Kidney tubule cell (primary cell): ENCODE results near the gene QDPR.

Source experiments
- DNase-seq: peaks from one replicate; pipeline ENCODE4 v3.0.0-alpha.2; 2018; ENCODE audit warnings: low spot score

Gene QDPR

GRCh38 chr4:17528551-17529165, 16.8 kb upstream of the QDPR start:
- DNase-seq = no peak

GRCh38 chr4:17526695-17527477, 15.0 kb upstream of the QDPR start:
- no peak for DNase-seq

GRCh38 chr4:17523662-17524061, 11.8 kb upstream of the QDPR start:
- DNase-seq = no peak

GRCh38 chr4:17521595-17521994, 9.7 kb upstream of the QDPR start:
- no peak for DNase-seq

GRCh38 chr4:17517664-17518063, 5.8 kb upstream of the QDPR start:
- DNase-seq = no peak

- no peak for DNase-seq
These were observed 5.1 kb upstream of the QDPR start for GRCh38 chr4:17516980-17517379.

- no peak for DNase-seq
These were observed 3.8 kb upstream of the QDPR start for GRCh38 chr4:17515445-17516407.

- no peak for DNase-seq
These were observed 3.0 kb upstream of the QDPR start, which contains the start of gene CLRN2 for GRCh38 chr4:17514865-17515264. TSS of gene CLRN2 (plus strand) at chr4:17515165. CDS start at chr4:17515267, 102 bp downstream.

GRCh38 chr4:17512973-17513665, 1.2 kb upstream of the QDPR start:
- no peak for DNase-seq

GRCh38 chr4:17511509-17511949, 361 bp downstream of the QDPR start:
- peak; percentile 50 for DNase-seq

GRCh38 chr4:17511051-17511450, 839 bp downstream of the QDPR start:
- peak; percentile 34 for DNase-seq

GRCh38 chr4:17510582-17510981, 1.3 kb downstream of the QDPR start:
- no peak for DNase-seq

GRCh38 chr4:17504081-17504480, 7.8 kb downstream of the QDPR start:
- DNase-seq = no peak

GRCh38 chr4:17502756-17503155, 9.1 kb downstream of the QDPR start:
- peak; percentile 87 for DNase-seq

- no peak for DNase-seq
These were observed 11.3 kb downstream of the QDPR start for GRCh38 chr4:17500574-17500973.

GRCh38 chr4:17497890-17498523, 13.9 kb downstream of the QDPR start:
- DNase-seq = no peak

- peak; percentile 91 for DNase-seq
These were observed 17.4 kb downstream of the QDPR start for GRCh38 chr4:17494258-17495190.

GRCh38 chr4:17493619-17494018, 18.3 kb downstream of the QDPR start:
- no peak for DNase-seq

- no peak for DNase-seq
These were observed 19.0 kb downstream of the QDPR start for GRCh38 chr4:17492876-17493275.
